Left lung (tissue), 10 donors: ENCODE measurements around the gene SLC23A1. TPM values are rescaled to one million over a fixed set of nuclear protein-coding genes. Genes with fewer than 3 reads are reported as not detected.

ENCODE experiments used
- ATAC-seq: fragments of 200-7000 bp; cut with Tn5 transposase; one replicate; pipeline ENCODE4 v1.9.1; 2020; ENCODE audit warnings: moderate library complexity
- DNase-seq, 4 donors: peaks; one replicate each; pipeline ENCODE4 v3.0.0-alpha.2; 2013 to 2020
- H3K27ac ChIP-seq, 2 donors: fragments of 200-600 bp; sonication (generic) in 1 of 2; one replicate each; pipeline versions ENCODE4 v1.5.0 to v1.8.0; 2020 to 2021
- H3K27me3 ChIP-seq, 2 donors: fragments of 200-600 bp; sonication (generic) in 1 of 2; one replicate each; pipeline versions ENCODE4 v1.5.0 to v1.8.0; 2020 to 2021
- H3K36me3 ChIP-seq, 2 donors: fragments of 200-600 bp; sonication (generic) in 1 of 2; one replicate each; pipeline versions ENCODE4 v1.5.0 to v1.8.0; 2020 to 2021
- H3K4me1 ChIP-seq, 2 donors: fragments of 200-600 bp; one replicate each; pipeline ENCODE4 v1.8.0; 2021
- H3K4me3 ChIP-seq, 2 donors: fragments of 200-600 bp; sonication (generic) in 1 of 2; one replicate each; pipeline versions ENCODE4 v1.5.0 to v1.8.0; 2020 to 2021; ENCODE audit warnings: mild to moderate bottlenecking in 1 of 2
- H3K9me3 ChIP-seq, 2 donors: fragments of 200-600 bp; sonication (generic) in 1 of 2; one replicate each; pipeline versions ENCODE4 v1.5.0 to v1.8.0; 2020 to 2021
- CTCF ChIP-seq, 2 donors: fragments of 200-600 bp; sonication (generic) in 1 of 2; IDR thresholded peaks; one replicate each; pipeline versions ENCODE4 v1.5.0 to v1.8.0; 2021; ENCODE audit warnings: antibody characterized with exemption in 2 of 2
- intact Hi-C, 2 donors: fragments of 100-400 bp; cut with DNase I; formaldehyde crosslinking; loops; one replicate each; pipeline versions ENCODE4 v1.11.2 to v1.14.2; 2022
- polyA plus RNA-seq, 6 donors: library from polyadenylated mRNA; unstranded; fragments of 120-200 nt; gene quantifications; one replicate each; pipeline ENCODE4 v1.2.1, GENCODE V29; 2013; ENCODE audit not compliant: insufficient read length in 6 of 6
- total RNA-seq, 2 donors: library from RNA; stranded (reverse); fragmentation: NEBNext Ultra II Directional; extraction: Animal tissue kit (Norgen Biotek cat#: 25700); gene quantifications; one replicate each; pipeline ENCODE4 v1.2.1, GENCODE V29; 2021
- donor health status: DM: no; HTN: yes; CAD: no.
- donor health status: DM: no; HTN: no; CAD: no.

SLC23A1 gene
- total and polyA plus RNA-seq, 8 donors, result 0.70 to 2.2 (median 1.5) TPM; not detected in 1

- ATAC-seq, result no peak
Observed at GRCh38 chr5:139379626-139380449, 3.3 kb downstream of the SLC23A1 start.

GRCh38 chr5:139378941-139379361 is 4.1 kb downstream of the SLC23A1 start:
- intact Hi-C loops, result no loop called here
- TF ChIP-seq CTCF (IDR thresholded peaks at IDR 0.05), result no peak

More at GRCh38 chr5:139379626-139380449, 3.3 kb downstream of the SLC23A1 start:
- no peak for DNase-seq
- Histone ChIP-seq H3K9me3 (no peaks in the 10 kb centered on the region), H3K27ac (no peak overlapping the region), H3K27me3 (no peaks in the 10 kb centered on the region), H3K4me3 (no peak overlapping the region), H3K4me1 (peaks cover 0 to 9% of the 10 kb centered on the region in 2 donors), H3K36me3 (peaks cover 0 to 4% of the 10 kb centered on the region in 2 donors)
- no peak for TF ChIP-seq CTCF (IDR thresholded peaks at IDR 0.05)
- intact Hi-C loops, result no loop called here

GRCh38 chr5:139378101-139378825 is 4.8 kb downstream of the SLC23A1 start:
- intact Hi-C loops, result no loop called here
- Histone ChIP-seq H3K4me1 (no peaks in the 10 kb centered on the region), H3K27ac (no peak overlapping the region), H3K36me3 (peaks cover 0 to 16% of the 10 kb centered on the region in 2 donors), H3K27me3 (no peaks in the 10 kb centered on the region), H3K9me3 (no peaks in the 10 kb centered on the region), H3K4me3 (no peak overlapping the region)
- no peak for ATAC-seq
- TF ChIP-seq CTCF (IDR thresholded peaks at IDR 0.05), result no peak
- DNase-seq, result no peak

More at GRCh38 chr5:139378941-139379361, 4.1 kb downstream of the SLC23A1 start:
- ATAC-seq (no peak), DNase-seq (no peak)
- no peaks in the 10 kb centered on the region for H3K4me1 ChIP-seq
- H3K36me3 ChIP-seq, result peaks cover 0 to 11% of the 10 kb centered on the region in 2 donors
- H3K27me3 ChIP-seq, result no peaks in the 10 kb centered on the region
- H3K9me3 ChIP-seq, result no peaks in the 10 kb centered on the region
- H3K27ac ChIP-seq, result no peak overlapping the region
- no peak overlapping the region for H3K4me3 ChIP-seq

- H3K27ac ChIP-seq, result no peak overlapping the region
- H3K9me3 ChIP-seq, result no peaks in the 10 kb centered on the region
- intact Hi-C loops, result no loop called here
- no peaks in the 10 kb centered on the region for H3K4me1 ChIP-seq
- ATAC-seq, result no peak
- H3K4me3 ChIP-seq, result no peak overlapping the region
- DNase-seq, result no peak
- TF ChIP-seq CTCF (IDR thresholded peaks at IDR 0.05), result no peak
- H3K27me3 ChIP-seq, result no peaks in the 10 kb centered on the region
- H3K36me3 ChIP-seq, result peaks cover 0 to 25% of the 10 kb centered on the region in 2 donors
Observed at GRCh38 chr5:139377226-139377625, 5.9 kb downstream of the SLC23A1 start.

- intact Hi-C loops, result no loop called here
- peaks cover 0 to 34% of the 10 kb centered on the region in 2 donors for H3K36me3 ChIP-seq
- H3K9me3 ChIP-seq, result no peaks in the 10 kb centered on the region
- TF ChIP-seq CTCF (IDR thresholded peaks at IDR 0.05), result no peak
- no peaks in the 10 kb centered on the region for H3K4me1 ChIP-seq
- H3K27ac ChIP-seq, result no peak overlapping the region
- ATAC-seq, result no peak
- no peak overlapping the region for H3K4me3 ChIP-seq
- H3K27me3 ChIP-seq, result no peaks in the 10 kb centered on the region
- DNase-seq, result no peak
Observed at GRCh38 chr5:139376364-139376763, 6.7 kb downstream of the SLC23A1 start.
